A673 (cell line): ENCODE measurements around the gene SYN1. TPM values are rescaled to one million over a fixed set of nuclear protein-coding genes. Genes with fewer than 3 reads are reported as not detected.
A peak's percentile ranks its signal among the peaks of the same experiment; 100 is the strongest.

ENCODE experiments used
- BruUV-seq: library from RNA; stranded (reverse); fragments of 400-500 nt; replicated peaks from 2 replicates; lab custom pipeline; 2021; lab: Mats Ljungman, UMichigan
- CTCF ChIA-PET: fragments of 300-600 bp; sonication (Branson Sonifier 250); formaldehyde crosslinking; loops from one replicate; lab custom pipeline; 2022; ENCODE audit warnings: antibody characterized with exemption; lab: Charles Lee
- POLR2A ChIA-PET: fragments of 300-600 bp; sonication (Branson Sonifier 250); formaldehyde crosslinking; loops from one replicate; lab custom pipeline; 2022; ENCODE audit warnings: antibody characterized with exemption; ENCODE audit not compliant: low non-redundant PET; lab: Charles Lee
- DNase-seq: peaks from one replicate; pipeline ENCODE4 v3.0.0-alpha.2; 2015; ENCODE audit warnings: low spot score
- H3K27ac ChIP-seq: fragments of 200-600 bp; sonication (generic); 2 replicates; pipeline ENCODE4 v1.5.1; 2016; ENCODE audit warnings: mixed run types, low read depth, mild to moderate bottlenecking, mixed read lengths, antibody characterized with exemption, low read length; ENCODE audit not compliant: poor library complexity, severe bottlenecking
- H3K27me3 ChIP-seq: fragments of 200-600 bp; sonication (generic); replicated peaks from 2 replicates; pipeline ENCODE4 v1.6.1; 2017; ENCODE audit warnings: mixed run types, low read depth, mild to moderate bottlenecking, mixed read lengths, antibody characterized with exemption, low read length; ENCODE audit not compliant: insufficient read depth, poor library complexity
- H3K36me3 ChIP-seq: fragments of 200-600 bp; sonication (generic); 2 replicates; pipeline ENCODE4 v1.6.1; 2016; ENCODE audit warnings: mixed run types, mild to moderate bottlenecking, mixed read lengths, antibody characterized with exemption, low read length; ENCODE audit not compliant: insufficient read depth, poor library complexity, severe bottlenecking
- H3K4me1 ChIP-seq: fragments of 200-600 bp; sonication (generic); 2 replicates; pipeline ENCODE4 v1.6.1; 2017; ENCODE audit warnings: mixed run types, mild to moderate bottlenecking, mixed read lengths, antibody characterized with exemption, low read length; ENCODE audit not compliant: insufficient read depth, poor library complexity, severe bottlenecking
- H3K4me3 ChIP-seq: fragments of 200-600 bp; sonication (generic); 2 replicates; pipeline ENCODE4 v1.5.1; 2016; ENCODE audit warnings: low read depth, mixed run types, mild to moderate bottlenecking, mixed read lengths, low read length; ENCODE audit not compliant: poor library complexity, severe bottlenecking
- H3K9me3 ChIP-seq: fragments of 200-600 bp; sonication (generic); 2 replicates; pipeline ENCODE4 v1.6.1; 2016; ENCODE audit warnings: mixed run types, low read depth, mild to moderate bottlenecking, mixed read lengths, antibody characterized with exemption, low read length; ENCODE audit not compliant: poor library complexity, severe bottlenecking
- EZH2 ChIP-seq: fragments of 200-600 bp; sonication (generic); IDR thresholded peaks from 2 replicates; pipeline ENCODE4 v1.6.1; 2017; ENCODE audit warnings: borderline replicate concordance, low read depth, mild to moderate bottlenecking, mixed read lengths, antibody characterized with exemption, low read length; ENCODE audit not compliant: poor library complexity, severe bottlenecking
- intact Hi-C: fragments of 100-400 bp; cut with micrococcal nuclease; formaldehyde crosslinking; loops from one replicate; pipeline ENCODE4 v1.10.0; 2022; ENCODE audit not compliant: unreplicated experiment
- total RNA-seq: library from RNA; stranded (reverse); gene quantifications from 2 replicates; pipeline ENCODE4 v1.2.3, GENCODE V29; 2021
- TF ChIP-seq, protein P1 (sequence below): fragments of 300-800, 200-600 bp; sonication (generic); conservative IDR thresholded peaks from 2 replicates; pipeline ENCODE4 v1.5.1; 2017; ENCODE audit warnings: low read depth, mild to moderate bottlenecking, antibody characterized with exemption, low read length, moderate library complexity, mixed read lengths

The SYN1 gene
- total RNA-seq, 1 experiment from 2014 or later = 9.2 TPM

DNA sequence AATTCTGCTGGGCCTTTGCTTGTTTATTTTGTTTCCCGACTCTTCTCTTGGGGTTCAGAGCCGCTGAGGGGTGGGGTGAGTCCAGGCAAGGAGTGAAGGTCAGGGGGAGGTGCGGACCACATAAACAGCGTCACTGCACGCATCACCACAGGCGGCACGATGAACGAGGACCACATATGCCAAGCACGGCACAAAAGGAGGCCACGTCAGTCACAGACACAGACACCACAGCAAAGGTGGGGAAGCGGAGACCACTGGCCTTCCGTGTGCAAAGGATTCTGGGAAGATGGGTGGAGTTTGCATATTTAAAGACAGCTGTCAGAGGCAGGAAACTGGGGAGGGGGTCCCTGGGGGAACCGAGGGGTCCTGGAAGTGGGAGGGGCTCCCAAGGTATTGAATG, 47.8 kb downstream of the SYN1 start:
- H3K4me1 ChIP-seq = no peaks in the 10 kb centered on the region
- no peak for DNase-seq
- H3K9me3 ChIP-seq = no peaks in the 10 kb centered on the region
- CTCF ChIA-PET = no interaction called here
- peaks cover 17% of the 10 kb centered on the region for H3K36me3 ChIP-seq
- BruUV-seq = TSS peak; percentile 33
- TF ChIP-seq, protein P1, sequence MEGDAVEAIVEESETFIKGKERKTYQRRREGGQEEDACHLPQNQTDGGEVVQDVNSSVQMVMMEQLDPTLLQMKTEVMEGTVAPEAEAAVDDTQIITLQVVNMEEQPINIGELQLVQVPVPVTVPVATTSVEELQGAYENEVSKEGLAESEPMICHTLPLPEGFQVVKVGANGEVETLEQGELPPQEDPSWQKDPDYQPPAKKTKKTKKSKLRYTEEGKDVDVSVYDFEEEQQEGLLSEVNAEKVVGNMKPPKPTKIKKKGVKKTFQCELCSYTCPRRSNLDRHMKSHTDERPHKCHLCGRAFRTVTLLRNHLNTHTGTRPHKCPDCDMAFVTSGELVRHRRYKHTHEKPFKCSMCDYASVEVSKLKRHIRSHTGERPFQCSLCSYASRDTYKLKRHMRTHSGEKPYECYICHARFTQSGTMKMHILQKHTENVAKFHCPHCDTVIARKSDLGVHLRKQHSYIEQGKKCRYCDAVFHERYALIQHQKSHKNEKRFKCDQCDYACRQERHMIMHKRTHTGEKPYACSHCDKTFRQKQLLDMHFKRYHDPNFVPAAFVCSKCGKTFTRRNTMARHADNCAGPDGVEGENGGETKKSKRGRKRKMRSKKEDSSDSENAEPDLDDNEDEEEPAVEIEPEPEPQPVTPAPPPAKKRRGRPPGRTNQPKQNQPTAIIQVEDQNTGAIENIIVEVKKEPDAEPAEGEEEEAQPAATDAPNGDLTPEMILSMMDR = no peak
- TF ChIP-seq EZH2 = no peak
- POLR2A ChIA-PET = no interaction called here
- intact Hi-C loops = no loop called here
- H3K27me3 ChIP-seq = no peaks in the 10 kb centered on the region
- H3K27ac ChIP-seq = no peak overlapping the region
- H3K4me3 ChIP-seq = no peak overlapping the region

DNA sequence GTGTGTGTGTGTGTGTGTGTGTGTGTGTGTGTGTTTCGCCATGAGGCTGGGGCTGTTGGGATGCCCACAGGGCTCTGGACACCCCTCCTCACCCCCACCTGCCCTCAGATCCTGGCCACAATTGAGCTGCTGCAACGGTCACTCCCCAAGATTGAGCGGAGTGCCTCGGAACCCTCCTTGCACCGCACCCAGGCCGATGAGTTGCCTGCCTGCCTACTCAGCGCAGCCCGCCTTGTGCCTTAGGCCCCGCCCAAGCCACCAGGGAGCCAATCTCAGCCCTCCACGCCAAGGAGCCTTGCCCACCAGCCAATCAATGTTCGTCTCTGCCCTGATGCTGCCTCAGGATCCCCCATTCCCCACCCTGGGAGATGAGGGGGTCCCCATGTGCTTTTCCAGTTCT, 48.4 kb downstream of the SYN1 start:
- H3K27me3 ChIP-seq = no peaks in the 10 kb centered on the region
- intact Hi-C loops = no loop called here
- no peak for DNase-seq
- no peaks in the 10 kb centered on the region for H3K4me1 ChIP-seq
- TSS peak; percentile 36 for BruUV-seq
- ChIA-PET CTCF (no interaction called here), POLR2A (no interaction called here)
- no peaks in the 10 kb centered on the region for H3K9me3 ChIP-seq
- no peak for TF ChIP-seq EZH2
- TF ChIP-seq, protein P1 = no peak
- H3K36me3 ChIP-seq = peaks cover 23% of the 10 kb centered on the region
- H3K4me3 ChIP-seq = no peak overlapping the region
- H3K27ac ChIP-seq = no peak overlapping the region

- ChIA-PET POLR2A (no interaction called here), CTCF (no interaction called here)
- Histone ChIP-seq H3K9me3 (no peaks in the 10 kb centered on the region), H3K4me3 (no peak overlapping the region), H3K27ac (no peak overlapping the region), H3K4me1 (no peaks in the 10 kb centered on the region), H3K36me3 (peaks cover 25% of the 10 kb centered on the region), H3K27me3 (no peaks in the 10 kb centered on the region)
- DNase-seq = no peak
- intact Hi-C loops = no loop called here
- BruUV-seq = no TSS peak
- TF ChIP-seq, protein P1 = no peak
- TF ChIP-seq EZH2 = no peak
These were observed 48.9 kb downstream of the SYN1 start for GRCh38 chrX:47570794-47571193.
